DMS79 (cell line): ENCODE measurements around the gene SRRM2.
"Not testable (repeated sequence)": the region's sequence is repeated elsewhere in the genome, so short reads cannot be mapped to it uniquely, and the experiment has no call there.

Experiments used
- DNase-seq: peaks from one replicate; lab custom pipeline; 2025; lab: John Stamatoyannopoulos, UW

Gene SRRM2

DNA sequence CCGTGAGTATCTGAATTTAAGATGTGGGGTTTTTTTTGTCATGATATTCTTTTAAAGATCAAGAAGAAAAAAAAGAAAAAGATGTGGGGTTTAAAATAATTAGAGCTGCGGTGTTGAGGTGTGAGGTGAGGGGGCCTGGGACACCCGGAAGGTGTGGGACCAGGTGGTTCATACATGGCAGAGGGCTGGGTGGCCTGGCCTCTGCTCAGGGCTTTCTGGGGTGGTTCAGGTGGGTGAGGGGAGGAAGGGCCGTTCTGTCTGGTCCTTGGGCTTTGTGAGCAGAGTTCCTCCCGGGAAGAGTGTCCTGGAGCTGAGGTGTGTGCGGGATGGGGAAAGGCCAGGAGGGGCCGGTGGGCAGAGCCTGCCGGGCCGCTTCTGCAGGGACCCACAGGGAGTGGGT, 37.4 kb upstream of the SRRM2 start:
- DNase-seq = no peak

DNA sequence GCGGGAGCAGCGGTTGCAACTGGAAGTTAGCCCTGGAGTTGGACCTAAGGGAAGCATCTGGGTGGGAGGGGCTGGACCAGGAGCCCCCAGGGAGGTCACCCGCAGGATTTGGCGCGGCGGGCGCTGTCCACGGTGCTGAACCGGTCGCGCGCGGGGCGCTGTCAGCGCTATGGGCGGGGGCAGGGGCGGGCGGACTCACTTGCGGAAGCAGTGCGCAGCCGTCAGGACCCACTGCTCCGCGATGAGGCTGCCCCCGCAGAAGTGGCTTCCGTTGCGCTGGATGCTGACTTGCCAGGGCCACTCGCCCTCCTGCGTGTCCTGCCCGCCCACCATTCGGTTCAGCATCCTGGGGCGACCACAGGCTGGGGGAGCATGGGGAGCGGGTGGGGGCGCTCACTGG, 36.9 kb upstream of the SRRM2 start:
- DNase-seq = no peak

DNA sequence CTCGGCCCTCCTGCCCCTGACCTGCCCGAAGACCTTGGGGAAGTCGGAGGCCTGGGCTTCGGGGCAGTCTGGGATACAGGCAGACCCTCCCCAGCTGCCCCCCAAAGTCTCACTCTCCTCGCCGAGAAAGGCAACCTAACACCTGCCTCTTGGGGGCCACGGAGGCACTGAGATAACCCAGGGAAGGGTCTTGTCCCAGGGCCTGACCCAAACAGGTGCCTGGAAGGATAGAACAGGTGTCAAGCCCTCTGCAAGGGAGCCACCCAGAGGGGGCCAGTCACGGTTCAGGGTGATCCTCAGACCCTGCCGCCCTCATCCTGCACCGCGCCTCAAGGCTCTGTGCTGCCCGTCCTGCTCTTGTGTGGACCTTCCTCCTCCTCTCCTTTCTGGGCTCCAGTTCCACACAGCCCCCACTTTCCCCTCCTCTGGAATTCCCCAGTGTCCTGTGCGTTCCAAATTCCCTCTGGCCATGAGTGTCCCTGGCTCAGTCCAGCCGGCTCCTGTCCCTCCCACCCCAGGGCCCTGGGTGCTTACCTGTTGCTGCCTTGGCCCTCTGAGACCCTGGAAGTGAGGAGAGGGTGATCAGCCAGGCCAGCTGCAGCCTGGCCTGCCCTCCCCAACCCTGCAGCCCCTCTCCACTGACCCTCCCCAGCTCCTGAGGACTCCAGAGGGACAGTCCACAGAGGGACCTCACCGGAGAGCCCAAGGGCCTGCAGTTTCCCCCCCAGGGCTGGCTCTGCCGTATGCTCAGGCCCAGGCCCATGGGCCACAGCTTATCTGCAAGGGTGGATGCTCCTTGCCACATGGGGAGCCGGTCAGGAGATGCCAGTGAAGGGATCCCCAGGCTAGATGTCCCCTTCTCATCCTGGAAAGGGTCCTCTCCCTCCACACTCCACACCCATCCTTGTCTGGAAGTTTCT, 36.2 kb upstream of the SRRM2 start:
- DNase-seq = no peak

DNA sequence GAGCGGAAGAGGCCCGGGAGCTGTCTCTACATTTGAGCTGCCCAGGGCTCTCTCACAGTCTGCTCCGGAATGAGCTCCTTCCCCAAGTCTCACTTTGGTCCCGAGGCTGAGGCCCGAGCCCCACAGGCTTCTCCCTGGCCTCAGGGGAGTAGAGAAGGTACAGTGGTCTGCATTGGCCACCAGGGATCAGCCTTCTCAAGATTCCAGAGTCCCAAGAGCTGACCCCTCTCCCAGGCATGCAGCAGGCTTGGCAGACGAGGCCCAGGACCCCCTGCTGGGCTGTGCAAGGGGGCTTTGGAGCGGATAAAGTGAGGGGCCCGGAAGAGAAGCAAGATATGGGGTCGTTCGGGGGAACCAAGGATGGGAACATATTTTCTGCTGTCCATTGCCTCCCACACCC, 35.5 kb upstream of the SRRM2 start:
- DNase-seq = no peak

DNA sequence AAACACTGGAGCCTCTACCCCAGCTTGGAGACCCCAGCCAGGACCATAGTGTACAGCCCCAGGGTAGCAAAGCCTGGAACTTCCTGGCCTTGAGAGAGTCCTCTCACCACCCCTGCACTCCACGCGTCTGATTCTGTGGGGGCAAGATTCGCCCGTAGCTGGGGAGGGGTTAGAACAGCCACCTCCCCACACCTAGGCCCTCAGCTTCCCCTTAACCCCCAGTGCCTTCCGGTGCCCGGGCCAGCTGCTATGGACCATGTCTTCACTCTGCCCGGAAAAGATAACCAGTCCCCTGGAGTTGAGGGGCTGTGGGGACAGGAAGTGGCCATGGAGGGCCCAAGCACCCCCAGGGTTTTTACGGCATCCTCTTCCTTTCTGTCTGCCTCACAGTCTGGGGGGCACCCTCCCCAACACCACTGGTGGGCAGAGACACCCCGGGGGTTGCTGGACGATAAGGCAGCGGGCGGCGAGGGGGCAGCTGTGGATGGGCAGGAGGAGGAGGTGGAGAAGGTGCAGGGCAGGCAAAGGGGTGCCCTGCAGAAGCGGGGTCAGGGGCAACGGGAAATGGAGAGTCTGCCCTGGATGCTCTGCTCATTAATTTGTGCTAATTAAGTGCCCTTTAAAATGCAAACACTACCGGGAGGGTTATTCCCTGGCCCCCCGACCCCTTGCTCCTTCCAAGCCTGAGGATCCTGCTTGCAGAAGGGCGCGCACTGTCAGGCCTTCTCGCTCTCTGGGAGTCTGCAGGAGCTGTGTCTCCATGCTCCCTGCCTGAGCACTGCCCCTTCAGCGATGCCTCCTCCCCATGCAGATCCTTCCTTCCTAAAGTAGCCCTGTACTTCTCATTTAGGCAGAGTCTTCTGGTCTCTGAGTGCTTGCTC, 34.8 kb upstream of the SRRM2 start:
- no peak for DNase-seq

DNA sequence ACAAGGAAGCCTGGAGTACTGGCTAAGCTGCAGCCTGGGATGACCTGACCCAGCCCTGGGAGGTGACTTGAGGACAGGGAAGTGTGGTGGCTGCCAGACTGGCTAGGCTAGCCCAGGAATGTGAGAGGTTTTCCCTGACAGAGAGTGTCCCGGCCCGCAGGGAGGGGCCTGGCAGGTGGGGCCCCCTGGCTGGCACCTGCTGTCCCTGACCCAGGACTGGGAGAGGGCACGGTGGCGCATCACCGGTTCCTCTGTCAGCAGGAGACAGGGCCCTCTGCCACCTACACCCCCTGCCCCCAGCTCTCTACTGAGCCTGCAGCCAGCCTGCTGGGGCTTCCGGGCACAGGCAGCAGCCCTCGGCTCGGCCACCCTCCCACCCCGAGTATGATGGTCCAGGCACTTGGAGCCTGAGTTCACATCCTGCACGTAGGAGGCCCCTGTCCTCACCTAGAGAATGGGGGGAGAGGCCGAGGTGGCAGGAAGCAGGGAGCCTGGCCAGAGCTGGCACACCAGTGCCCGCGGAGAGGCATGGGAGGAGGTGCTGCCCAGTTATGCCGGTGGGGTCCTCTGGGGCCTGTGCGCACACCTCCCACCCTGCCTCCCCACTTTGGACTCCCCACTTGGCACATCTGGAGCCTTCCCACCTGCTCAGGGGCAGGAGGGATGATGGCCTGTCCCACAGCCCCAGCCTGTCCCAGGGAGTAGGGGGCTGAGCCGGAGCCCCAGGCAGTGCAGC, 32.9 kb upstream of the SRRM2 start:
- DNase-seq = no peak

DNA sequence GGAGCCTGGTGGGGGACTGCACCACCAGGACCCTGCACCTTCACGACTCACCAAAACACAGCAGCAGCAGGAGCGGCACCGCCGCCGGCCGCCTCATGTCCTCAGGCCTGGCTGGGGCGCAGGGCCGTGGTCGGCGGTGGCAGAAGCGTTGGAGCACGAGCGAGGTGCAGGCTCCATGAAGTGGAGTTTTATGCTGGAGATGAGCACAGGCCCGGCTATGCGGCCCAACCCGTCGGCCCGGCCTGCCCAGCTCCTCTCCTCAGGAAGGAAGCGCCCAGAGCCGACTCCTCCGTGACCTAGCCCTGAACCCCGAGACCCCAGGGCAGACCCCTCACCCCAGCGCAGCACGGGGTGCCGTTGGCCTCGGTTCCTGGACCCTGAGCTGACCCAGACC, 32.4 kb upstream of the SRRM2 start, which contains the start of gene PRSS27:
TSS of gene PRSS27 (minus strand) at position 161 of the 394 bp plus-strand sequence. CDS start at position 97, 64 bp downstream.
- DNase-seq = no peak

DNA sequence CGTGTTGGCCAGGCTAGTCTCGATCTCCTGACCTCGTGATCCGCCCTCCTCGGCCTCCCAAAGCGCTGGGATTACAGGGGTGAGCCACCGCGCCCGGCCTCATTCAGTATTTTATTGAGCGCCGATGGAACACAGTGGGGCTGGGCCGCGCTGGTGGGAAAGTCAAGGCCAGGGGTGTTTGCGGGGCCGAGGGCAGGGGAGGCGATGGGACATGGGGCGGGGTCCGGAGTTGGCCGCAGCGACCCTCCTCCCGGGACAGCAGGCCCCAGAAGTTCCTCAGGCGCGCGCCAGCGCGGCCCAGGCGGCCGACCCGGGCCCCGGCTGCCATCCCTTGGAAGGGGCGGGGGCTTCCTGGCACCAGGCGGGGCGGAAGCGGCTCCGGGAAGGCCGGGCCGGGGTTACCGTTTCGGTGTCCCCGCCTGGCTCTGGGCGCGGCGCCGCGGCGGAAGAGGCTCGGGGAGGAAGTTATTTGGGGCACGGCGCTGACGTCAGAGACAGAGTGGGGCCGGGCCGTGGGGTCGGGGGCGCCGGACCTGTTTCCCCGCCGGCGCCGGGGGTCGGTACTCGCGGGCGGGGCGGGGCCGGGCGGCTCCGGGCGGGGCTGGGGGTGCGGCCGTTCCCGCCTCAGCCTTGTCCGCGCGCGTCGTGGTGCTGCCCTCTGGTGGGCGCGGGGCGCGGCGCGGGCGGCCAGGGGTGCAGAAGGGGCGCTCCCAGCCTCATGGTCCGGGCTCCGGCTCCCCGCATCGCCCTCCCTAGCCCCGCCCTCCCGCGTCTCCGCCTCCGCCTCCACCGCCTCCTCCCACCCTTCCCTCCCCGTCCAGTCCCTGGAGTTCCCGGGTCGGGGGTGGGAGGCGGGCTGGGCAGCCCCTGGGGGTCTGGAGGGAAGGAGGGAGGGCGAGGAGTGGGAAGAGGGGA, 31.5 kb upstream of the SRRM2 start:
- peak; percentile 73 for DNase-seq

DNA sequence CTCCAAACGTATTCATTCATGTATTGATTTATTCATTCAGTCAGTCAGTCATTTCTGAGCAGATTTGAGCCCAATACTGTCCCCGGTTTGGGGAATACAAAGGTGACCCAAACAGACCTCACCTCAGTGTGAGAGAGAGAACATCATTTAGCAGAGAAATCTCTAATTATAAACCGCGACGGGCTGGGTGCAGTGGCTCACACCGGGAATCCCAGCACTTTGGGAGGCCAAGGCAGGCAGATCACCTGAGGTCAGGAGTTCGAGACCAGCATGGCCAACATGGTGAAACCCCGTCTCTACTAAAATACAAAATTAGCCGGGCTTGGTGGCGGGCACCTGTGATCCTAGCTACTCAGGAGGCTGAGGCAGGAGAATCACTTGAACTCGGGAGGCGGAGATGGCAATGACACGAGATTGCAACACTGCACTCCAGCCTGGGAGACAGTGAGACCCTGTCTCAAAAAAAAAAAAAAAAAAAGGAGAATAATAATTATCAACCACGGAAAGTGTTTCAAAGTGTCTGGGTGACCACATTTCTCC, 30.7 kb upstream of the SRRM2 start:
- not testable (repeated sequence) for DNase-seq

DNA sequence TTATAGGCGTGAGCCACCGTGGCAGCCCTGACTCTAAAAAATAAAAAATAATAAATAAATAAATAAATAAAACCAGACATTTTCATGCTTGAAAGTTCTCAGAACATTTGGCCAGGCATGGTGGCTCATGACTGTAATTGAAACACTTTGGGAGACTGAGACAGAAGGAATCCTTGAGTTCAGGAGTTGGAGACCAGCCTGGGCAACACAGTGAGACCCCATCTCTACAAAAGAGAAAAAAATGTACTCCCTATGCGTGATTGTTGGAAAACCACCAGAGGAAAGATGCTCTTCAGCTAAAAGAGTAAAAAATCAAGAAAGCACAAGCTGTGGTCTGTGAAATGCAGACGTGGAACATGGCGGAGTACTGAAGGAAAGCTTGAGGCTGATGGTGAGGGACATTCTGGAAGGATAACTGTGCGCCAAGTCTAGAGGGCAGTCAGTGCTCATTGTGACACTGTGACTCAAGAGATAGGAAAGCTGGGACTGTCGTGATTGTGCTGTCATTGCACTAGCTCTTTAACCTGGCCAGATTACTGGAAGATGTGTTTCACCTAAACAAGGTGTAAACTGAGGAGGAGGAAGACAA, 28.3 kb upstream of the SRRM2 start:
- DNase-seq = no peak

DNA sequence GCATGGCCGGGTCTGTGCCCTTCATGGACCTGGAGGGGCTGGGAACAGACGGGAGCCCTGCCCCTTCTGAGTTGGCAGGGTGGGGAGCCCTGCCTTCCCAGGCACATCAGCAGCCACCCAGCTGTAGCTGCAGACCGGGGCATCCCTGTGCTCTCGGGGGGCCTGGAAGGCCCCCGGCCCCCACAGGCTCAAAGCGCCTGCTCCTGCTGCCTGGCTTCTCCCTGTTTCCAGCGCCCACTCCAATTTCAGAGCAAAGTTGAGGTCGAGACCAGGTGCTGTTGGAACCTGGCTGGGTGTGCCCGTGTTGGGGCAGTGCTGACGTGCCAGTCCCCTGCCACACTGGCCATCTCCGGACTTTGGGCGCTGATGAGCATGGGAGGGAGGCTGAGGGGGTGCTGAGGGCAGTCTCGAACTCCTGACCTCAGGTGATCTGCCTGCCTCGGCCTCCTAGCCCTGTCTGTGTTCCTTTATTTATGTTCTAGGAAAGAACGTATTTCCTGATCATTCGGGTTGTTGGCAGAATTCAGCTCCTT, 27.6 kb upstream of the SRRM2 start:
- DNase-seq = no peak

DNA sequence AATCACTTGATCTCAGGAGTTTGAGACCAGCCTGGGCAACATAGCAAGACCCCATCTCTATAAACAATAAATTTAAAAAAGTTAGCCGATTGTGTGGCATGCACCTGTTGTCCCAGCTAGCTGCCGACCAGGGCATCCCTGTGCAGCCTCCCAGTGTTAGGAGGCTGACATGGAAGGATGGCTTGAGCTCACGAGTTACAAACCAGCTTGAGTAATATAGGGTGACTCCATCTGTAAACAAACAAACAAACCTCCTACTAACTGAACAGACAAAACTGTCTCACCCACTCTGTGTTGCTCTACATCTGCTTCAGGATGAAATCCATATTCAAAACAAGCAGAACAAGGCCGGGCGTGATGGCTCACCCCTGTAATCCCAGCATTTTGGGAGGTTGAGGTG, 25.5 kb upstream of the SRRM2 start:
- no peak for DNase-seq

DNA sequence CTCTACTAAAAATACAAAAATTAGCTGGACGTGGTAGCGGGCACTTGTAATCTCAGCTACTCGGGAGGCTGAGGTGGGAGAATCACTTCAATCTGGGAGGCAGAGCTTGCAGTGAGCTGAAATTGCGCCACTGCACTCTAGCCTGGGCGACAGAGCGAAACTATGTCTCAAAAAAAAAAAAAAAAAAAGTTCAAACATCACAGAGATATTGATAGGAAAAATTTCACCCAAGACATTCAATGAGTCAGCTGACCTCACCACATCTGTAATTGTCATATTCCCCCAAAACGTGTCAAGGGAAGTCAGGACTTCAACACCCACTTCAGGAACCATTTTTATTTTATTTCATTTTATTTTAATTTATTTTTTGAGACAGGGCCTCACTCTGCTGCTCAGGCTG, 24.4 kb upstream of the SRRM2 start:
- no peak for DNase-seq

DNA sequence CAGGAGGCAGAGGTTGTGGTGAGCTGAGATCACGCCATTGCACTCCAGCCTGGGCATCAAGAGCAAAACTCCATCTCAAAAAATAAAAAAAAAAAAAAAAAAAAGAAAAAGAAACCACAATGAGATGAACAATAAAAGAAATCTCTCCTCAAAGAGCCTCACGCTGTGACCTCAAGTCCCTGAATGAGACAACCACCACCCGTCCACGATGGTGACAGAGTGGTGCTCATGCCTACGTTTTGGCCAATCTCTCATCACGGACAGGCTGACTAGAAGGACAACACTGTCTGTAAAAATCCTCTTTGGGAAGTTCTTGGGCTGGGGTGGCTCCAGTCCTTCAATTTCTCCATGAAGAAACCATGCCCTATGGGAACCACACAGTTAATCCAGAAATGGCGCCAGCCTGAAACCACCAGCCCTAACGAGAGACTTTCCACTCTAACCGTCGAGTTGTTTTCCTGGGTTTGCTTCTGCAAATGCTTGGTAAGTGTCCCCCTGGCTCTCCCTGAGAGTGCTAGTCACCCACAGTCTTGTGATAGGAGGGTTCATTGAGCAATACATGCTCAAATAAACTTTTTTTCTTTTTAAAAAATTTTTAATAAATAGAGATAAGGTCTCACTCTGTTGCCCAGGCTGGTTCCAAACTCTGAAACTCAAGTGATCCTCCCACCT, 17.5 kb upstream of the SRRM2 start:
- no peak for DNase-seq

DNA sequence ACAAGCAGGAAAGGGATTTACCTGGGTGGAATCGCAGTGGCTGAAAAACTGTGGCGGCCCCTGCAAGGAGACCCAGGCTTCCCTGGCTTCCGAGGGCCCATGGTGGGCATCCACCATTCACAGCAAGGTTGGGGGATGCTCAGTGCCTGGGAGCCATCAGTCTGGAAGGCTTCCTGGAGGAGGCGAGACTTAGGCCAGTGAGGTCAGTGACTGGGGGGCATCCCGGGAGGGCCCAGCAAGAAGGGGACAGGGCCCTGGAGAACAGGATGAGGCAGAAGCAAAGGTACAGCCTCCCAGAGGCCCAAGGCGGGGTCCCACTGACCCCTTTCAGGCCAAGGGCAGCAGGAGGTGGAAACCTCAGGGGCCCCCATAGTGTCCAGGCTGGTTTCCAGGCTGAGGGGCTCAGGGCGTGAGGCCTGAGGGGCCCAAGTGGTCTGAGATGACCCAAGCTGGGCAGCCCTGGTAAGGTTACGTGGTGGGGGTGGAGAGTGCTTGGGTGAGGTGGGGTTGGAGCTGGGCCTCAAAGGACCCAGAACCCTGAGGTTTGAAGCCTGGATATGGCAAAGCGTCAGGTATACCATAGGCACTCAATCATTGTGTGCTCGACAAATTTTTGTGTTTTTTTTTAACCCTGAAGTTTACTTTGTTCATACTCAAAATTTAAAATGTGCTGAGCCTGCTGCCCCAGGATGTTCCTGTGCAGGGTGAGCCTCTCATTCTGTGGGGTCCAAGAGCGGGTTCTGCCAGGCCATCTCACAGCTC, 15.8 kb upstream of the SRRM2 start:
- DNase-seq = no peak

DNA sequence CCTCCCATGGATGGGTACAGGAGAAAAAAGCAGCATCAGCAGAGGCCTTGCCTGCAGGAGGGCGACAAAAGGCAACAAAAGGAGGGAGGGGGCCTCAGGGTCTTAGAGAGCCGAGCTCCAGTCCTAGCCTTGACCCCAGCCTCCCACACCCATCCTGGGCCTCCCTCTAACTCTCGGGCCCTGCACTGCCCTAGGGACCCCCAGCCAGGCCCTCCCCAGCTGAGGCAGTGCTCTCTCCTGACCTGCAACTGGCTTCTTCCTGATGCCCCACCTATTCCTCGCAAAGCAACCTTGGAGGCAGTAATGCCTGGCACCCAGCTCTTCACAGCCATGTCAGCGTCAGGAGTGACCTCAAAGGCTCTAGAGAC, 15.2 kb upstream of the SRRM2 start:
- no peak for DNase-seq

DNA sequence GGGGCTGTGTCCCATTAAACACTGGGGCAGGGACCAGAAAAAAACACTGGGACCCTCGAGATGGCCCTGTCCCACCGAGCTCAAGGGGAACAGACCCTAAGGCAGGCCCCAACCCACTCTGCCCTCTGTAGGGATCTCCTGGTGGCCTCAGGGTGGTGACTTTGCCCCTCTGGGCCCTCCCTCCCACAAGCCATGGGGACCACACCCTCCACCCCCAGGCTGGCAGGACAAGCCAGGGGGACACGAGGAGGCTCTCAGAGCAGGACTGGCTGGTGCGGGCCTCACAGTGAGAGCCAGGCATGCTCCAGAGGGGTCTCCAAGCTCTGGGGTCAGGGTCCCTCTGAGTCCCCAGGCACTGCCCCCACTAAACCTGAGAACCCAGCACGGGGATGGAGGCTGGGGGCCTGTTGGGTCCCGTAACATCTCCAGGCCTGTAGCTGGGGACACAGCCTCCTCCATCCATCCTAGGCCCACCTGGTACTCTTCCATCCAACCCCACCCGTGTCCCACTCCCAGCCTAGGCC, 14.5 kb upstream of the SRRM2 start:
- no peak for DNase-seq

DNA sequence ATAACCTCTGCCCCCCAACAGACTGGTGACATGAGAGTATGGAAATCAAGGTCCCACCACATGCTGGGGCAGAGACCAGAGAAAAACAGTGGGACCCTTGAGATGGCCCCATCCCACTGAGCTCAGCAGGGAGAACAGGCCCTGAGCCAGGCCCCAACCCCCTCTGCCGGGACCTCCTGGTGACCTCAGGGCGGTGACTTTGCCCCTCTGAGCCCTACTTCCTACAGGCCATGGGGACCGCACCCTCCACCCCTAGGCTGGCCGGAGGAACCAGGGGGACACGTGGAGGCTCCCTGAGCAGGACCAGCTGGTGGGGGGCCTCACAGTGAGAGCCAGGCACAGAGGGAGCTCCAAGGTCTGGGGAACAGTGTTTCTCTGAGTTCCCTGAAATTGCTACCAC, 13.8 kb upstream of the SRRM2 start:
- no peak for DNase-seq
